DOHH2 (cell line): ENCODE results near the gene GPATCH3.

Experiments used
- H3F3A ChIP-seq: fragments of 200-600 bp; sonication (generic), shearing (Covaris generic); 2 replicates; pipeline ENCODE4 v1.6.0; 2016; ENCODE audit warnings: antibody characterized with exemption, mild to moderate bottlenecking; ENCODE audit not compliant: control insufficient read depth, insufficient read depth
- H3K27ac ChIP-seq: fragments of 200-600 bp; sonication (generic); 2 replicates; pipeline ENCODE4 v1.5.1; 2014; ENCODE audit warnings: low read depth, mild to moderate bottlenecking, low read length, moderate library complexity
- H3K27me3 ChIP-seq: fragments of 200-600 bp; sonication (generic); 2 replicates; pipeline ENCODE4 v1.6.1; 2014; ENCODE audit warnings: mild to moderate bottlenecking, low read length, mixed read lengths; ENCODE audit not compliant: control insufficient read depth
- H3K36me3 ChIP-seq: fragments of 200-600 bp; sonication (generic); 2 replicates; pipeline ENCODE4 v1.6.1; 2014; ENCODE audit warnings: mild to moderate bottlenecking, low read length, moderate library complexity, mixed read lengths; ENCODE audit not compliant: control insufficient read depth
- H3K4me1 ChIP-seq: fragments of 200-600 bp; sonication (generic); 2 replicates; pipeline ENCODE4 v1.6.1; 2014; ENCODE audit warnings: mild to moderate bottlenecking, low read length, mixed read lengths; ENCODE audit not compliant: control insufficient read depth
- H3K4me2 ChIP-seq: fragments of 200-600 bp; sonication (generic); 2 replicates; pipeline ENCODE4 v1.6.0; 2014; ENCODE audit warnings: mild to moderate bottlenecking, low read length, moderate library complexity
- H3K4me3 ChIP-seq: fragments of 200-600 bp; sonication (generic); 2 replicates; pipeline ENCODE4 v1.5.1; 2014; ENCODE audit warnings: mild to moderate bottlenecking, low read length, mixed read lengths
- H3K79me2 ChIP-seq: fragments of 200-600 bp; sonication (generic); 2 replicates; pipeline ENCODE4 v1.6.1; 2014; ENCODE audit warnings: mild to moderate bottlenecking, low read length, mixed read lengths; ENCODE audit not compliant: control insufficient read depth
- H3K9me2 ChIP-seq: fragments of 200-600 bp; sonication (generic); replicated peaks from 2 replicates; pipeline ENCODE4 v1.6.1; 2014; ENCODE audit warnings: mild to moderate bottlenecking, low read length, mixed read lengths; ENCODE audit not compliant: control insufficient read depth
- H3K9me3 ChIP-seq: fragments of 200-600 bp; sonication (generic); 2 replicates; pipeline ENCODE4 v1.6.1; 2014; ENCODE audit warnings: antibody characterized with exemption, low read length, mixed read lengths; ENCODE audit not compliant: control insufficient read depth, insufficient read depth
- H4K20me1 ChIP-seq: fragments of 200-600 bp; sonication (generic); 2 replicates; pipeline ENCODE4 v1.6.0; 2014; ENCODE audit warnings: low read depth, mild to moderate bottlenecking, antibody characterized with exemption, low read length, moderate library complexity; ENCODE audit not compliant: control insufficient read depth, insufficient read depth
- CTCF ChIP-seq: fragments of 200-600 bp; sonication (generic); IDR thresholded peaks from one replicate; pipeline ENCODE4 v1.5.1; 2014; ENCODE audit warnings: antibody characterized with exemption, mild to moderate bottlenecking, low read depth, low read length; ENCODE audit not compliant: poor library complexity, severe bottlenecking
- EZH2phosphoT487 ChIP-seq: fragments of 200-600 bp; sonication (generic); IDR thresholded peaks from 2 replicates; pipeline ENCODE4 v1.6.1; 2017; ENCODE audit warnings: borderline replicate concordance, mild to moderate bottlenecking, antibody characterized with exemption, low read length, moderate library complexity, mixed read lengths

GPATCH3 gene

DNA sequence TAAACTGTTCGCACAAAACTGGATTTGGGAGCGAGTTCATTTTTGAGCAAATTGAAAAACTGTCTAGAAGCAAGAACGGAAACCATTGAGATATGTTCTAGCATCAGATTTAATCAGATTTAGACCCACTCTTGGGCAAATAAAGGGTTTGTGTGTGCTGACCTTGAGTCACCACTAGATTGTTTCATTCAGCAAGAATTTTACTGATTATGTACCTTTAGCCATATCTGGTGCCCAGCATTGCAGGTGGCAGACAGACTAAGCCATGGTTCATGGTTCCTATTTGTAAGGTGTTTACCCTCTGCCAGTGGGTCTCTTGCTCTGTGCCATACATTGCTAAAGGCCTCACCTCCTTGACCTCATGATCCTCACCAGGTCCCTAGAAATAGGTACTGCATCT, 22.6 kb upstream of the GPATCH3 start:
- Histone ChIP-seq H3K4me3 (peak overlapping the region; percentile 86), H4K20me1 (peaks cover 22% of the 10 kb centered on the region), H3K27ac (no peak overlapping the region), H3K9me2 (no peaks in the 10 kb centered on the region), H3K27me3 (no peaks in the 10 kb centered on the region), H3K79me2 (peaks cover 55% of the 10 kb centered on the region), H3F3A (no peaks in the 10 kb centered on the region), H3K9me3 (no peaks in the 10 kb centered on the region), H3K36me3 (peaks cover 53% of the 10 kb centered on the region), H3K4me2 (peak overlapping the region; percentile 97), H3K4me1 (peaks cover 21% of the 10 kb centered on the region)
- TF ChIP-seq CTCF (no peak), EZH2phosphoT487 (no peak)

DNA sequence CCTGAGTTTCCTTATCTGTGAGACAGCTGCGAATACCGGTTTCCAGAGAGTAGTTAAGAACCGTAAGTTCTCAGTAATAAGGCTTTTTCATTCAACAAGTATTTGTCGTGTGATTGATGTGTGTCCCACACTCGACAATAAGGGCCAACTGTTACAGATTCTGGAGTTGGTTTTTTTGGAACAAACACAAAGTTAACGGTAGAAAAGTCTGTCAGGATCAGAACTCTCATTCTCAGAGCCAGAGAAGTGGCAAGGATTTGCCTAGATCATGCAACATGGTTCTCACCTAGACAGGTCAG, 22.1 kb upstream of the GPATCH3 start:
- Histone ChIP-seq H3K9me3 (no peaks in the 10 kb centered on the region), H3K79me2 (peaks cover 50% of the 10 kb centered on the region), H3K4me1 (peaks cover 21% of the 10 kb centered on the region), H3K27ac (0 out of 2 replicates have a peak overlapping the region, but pooled peaks have one; percentile 50), H4K20me1 (peaks cover 21% of the 10 kb centered on the region), H3K27me3 (no peaks in the 10 kb centered on the region), H3K9me2 (no peaks in the 10 kb centered on the region), H3K36me3 (peaks cover 48% of the 10 kb centered on the region), H3K4me3 (peak overlapping the region; percentile 86), H3K4me2 (peak overlapping the region; percentile 97), H3F3A (no peaks in the 10 kb centered on the region)
- no peak for TF ChIP-seq EZH2phosphoT487
- TF ChIP-seq CTCF, result no peak

GRCh38 chr1:26921540-26922430, 21.5 kb upstream of the GPATCH3 start, which contains the start of gene NUDC:
Gene NUDC, plus strand, starts transcription at chr1:26921743. Its CDS starts 106 bp downstream, at chr1:26921849.
- Histone ChIP-seq H3K9me3 (no peaks in the 10 kb centered on the region), H3K27ac (peak within 1 kb of the TSS; percentile 50), H3K4me3 (peak within 1 kb of the TSS; percentile 86), H3K36me3 (peaks cover 43% of the 10 kb centered on the region), H3K4me2 (peak within 1 kb of the TSS; percentile 97), H4K20me1 (peaks cover 18% of the 10 kb centered on the region), H3K9me2 (no peaks in the 10 kb centered on the region), H3F3A (no peaks in the 10 kb centered on the region), H3K27me3 (no peaks in the 10 kb centered on the region), H3K4me1 (peaks cover 21% of the 10 kb centered on the region), H3K79me2 (peaks cover 44% of the 10 kb centered on the region)
- TF ChIP-seq CTCF (no peak), EZH2phosphoT487 (no peak)
